IMR-90 (cell line): Measurements from ENCODE around the gene LRRC37A3. TPM values are rescaled to one million over a fixed set of nuclear protein-coding genes. Genes with fewer than 3 reads are reported as not detected.
"Not testable (repeated sequence)": the region's sequence is repeated elsewhere in the genome, so short reads cannot be mapped to it uniquely, and the experiment has no call there.

Experiments
- ATAC-seq: fragments of 200-7000 bp; cut with Tn5 transposase; 2 replicates; pipeline ENCODE4 v1.9.1; 2020; ENCODE audit warnings: low read depth, mild to moderate bottlenecking, moderate library complexity
- BruUV-seq: library from RNA; stranded (reverse); fragments of 400-500 nt; replicated peaks from 2 replicates; lab custom pipeline; 2021; lab: Mats Ljungman, UMichigan
- CTCF ChIA-PET: fragments of 300-600 bp; formaldehyde crosslinking; extraction: SDS; loops from one replicate; lab custom pipeline; 2021; ENCODE audit warnings: antibody characterized with exemption; lab: Yijun Ruan, JAX
- POLR2A ChIA-PET: fragments of 300-600 bp; sonication (Branson Sonifier 250); formaldehyde crosslinking; loops from one replicate; lab custom pipeline; 2022; ENCODE audit warnings: antibody characterized with exemption; ENCODE audit not compliant: unreplicated experiment; lab: Charles Lee
- DNase-seq: peaks from one replicate; pipeline ENCODE4 v3.0.0; 2013
- H2AFZ ChIP-seq: replicated peaks from 2 replicates; pipeline ENCODE3; 2013; ENCODE audit warnings: low read length, mild to moderate bottlenecking; ENCODE audit not compliant: poor library complexity
- H2AK5ac ChIP-seq: 2 replicates; pipeline ENCODE4 v1.6.1; 2013; ENCODE audit warnings: low read depth, low read length, inconsistent platforms
- H2AK9ac ChIP-seq: replicated peaks from 2 replicates; pipeline ENCODE3; 2013; ENCODE audit warnings: mild to moderate bottlenecking, low read depth, low read length, moderate library complexity; ENCODE audit not compliant: poor library complexity
- H2BK120ac ChIP-seq: 2 replicates; pipeline ENCODE4 v1.6.1; 2013; ENCODE audit warnings: low read depth, low read length, inconsistent platforms
- H2BK15ac ChIP-seq: 3 replicates; pipeline ENCODE4 v1.6.1; 2013; ENCODE audit warnings: low read depth, low read length, inconsistent platforms
- H2BK20ac ChIP-seq: 2 replicates; pipeline ENCODE4 v1.6.1; 2013; ENCODE audit warnings: low read depth, mild to moderate bottlenecking, inconsistent platforms, low read length, moderate library complexity
- H2BK5ac ChIP-seq: 2 replicates; pipeline ENCODE4 v1.6.1; 2013; ENCODE audit warnings: mild to moderate bottlenecking, low read depth, low read length, inconsistent platforms; ENCODE audit not compliant: poor library complexity, severe bottlenecking
- H3K14ac ChIP-seq: replicated peaks from 2 replicates; pipeline ENCODE4 v1.6.1; 2013; ENCODE audit warnings: low read depth, low read length, inconsistent platforms
- H3K18ac ChIP-seq: 2 replicates; pipeline ENCODE4 v1.6.1; 2013; ENCODE audit warnings: low read depth, low read length, control low read depth
- H3K23ac ChIP-seq: 2 replicates; pipeline ENCODE4 v1.6.1; 2013; ENCODE audit warnings: low read depth, low read length, inconsistent platforms
- H3K27ac ChIP-seq: 2 replicates; pipeline ENCODE4 v1.5.1; 2013; ENCODE audit warnings: mild to moderate bottlenecking, control low read depth, low read length; ENCODE audit not compliant: insufficient read depth
- H3K27me3 ChIP-seq: 2 replicates; pipeline ENCODE4 v1.6.1; 2013; ENCODE audit warnings: low read length; ENCODE audit not compliant: control insufficient read depth, insufficient read depth
- H3K36me3 ChIP-seq: 2 replicates; pipeline ENCODE4 v1.6.1; 2013; ENCODE audit warnings: low read length, mixed read lengths; ENCODE audit not compliant: control insufficient read depth, insufficient read depth
- H3K4ac ChIP-seq: 2 replicates; pipeline ENCODE4 v1.6.1; 2013; ENCODE audit warnings: low read depth, low read length, inconsistent platforms
- H3K4me1 ChIP-seq: 2 replicates; pipeline ENCODE4 v1.6.1; 2013; ENCODE audit warnings: low read length, mixed read lengths; ENCODE audit not compliant: control insufficient read depth, insufficient read depth
- H3K4me2 ChIP-seq: 2 replicates; pipeline ENCODE4 v1.6.1; 2013; ENCODE audit warnings: low read depth, mild to moderate bottlenecking, control low read depth, low read length, moderate library complexity
- H3K4me3 ChIP-seq: 2 replicates; pipeline ENCODE4 v1.5.1; 2013; ENCODE audit warnings: low read depth, mild to moderate bottlenecking, control low read depth, low read length, moderate library complexity; ENCODE audit not compliant: insufficient read depth
- H3K56ac ChIP-seq: 2 replicates; pipeline ENCODE4 v1.6.1; 2013; ENCODE audit warnings: low read length, inconsistent platforms; ENCODE audit not compliant: insufficient read depth; ENCODE audit errors: extremely low read depth
- H3K79me1 ChIP-seq, 2 experiments: 2 replicates each; pipeline ENCODE4 v1.6.1; 2013; ENCODE audit warnings: low read length in 2 of 2, inconsistent platforms in 1 of 2, low read depth in 1 of 2
- H3K9ac ChIP-seq: 2 replicates; pipeline ENCODE4 v1.6.1; 2013; ENCODE audit warnings: low read depth, low read length, control low read depth
- H3K9me1 ChIP-seq: 2 replicates; pipeline ENCODE4 v1.6.1; 2013; ENCODE audit warnings: low read length, inconsistent platforms; ENCODE audit not compliant: insufficient read depth
- H3K9me3 ChIP-seq: 2 replicates; pipeline ENCODE4 v1.6.1; 2013; ENCODE audit warnings: low read length; ENCODE audit not compliant: control insufficient read depth, insufficient read depth
- H4K20me1 ChIP-seq: 2 replicates; pipeline ENCODE4 v1.6.1; 2013; ENCODE audit warnings: low read length, inconsistent platforms; ENCODE audit not compliant: insufficient read depth
- H4K5ac ChIP-seq: 2 replicates; pipeline ENCODE4 v1.6.1; 2013; ENCODE audit warnings: mild to moderate bottlenecking, low read depth, low read length, control low read depth
- H4K8ac ChIP-seq, 2 experiments: 2 replicates each; pipeline ENCODE4 v1.6.1; 2013; ENCODE audit warnings: low read depth in 2 of 2, low read length in 2 of 2, control low read depth in 1 of 2, inconsistent platforms in 1 of 2
- H4K91ac ChIP-seq: 2 replicates; pipeline ENCODE4 v1.6.1; 2013; ENCODE audit warnings: low read depth, low read length, inconsistent platforms; ENCODE audit not compliant: insufficient read depth
- WGBS, 2 experiments: methylation state at CpG; one replicate each; pipeline versions ENCODE4 v1.1.5 to v1.1.7; 2013; ENCODE audit warnings: missing lambda C conversion rate in 2 of 2; ENCODE audit not compliant: insufficient read length in 1 of 2; ENCODE audit errors: extremely low coverage in 2 of 2; 5-methylcytosine and 5-hydroxymethylcytosine counted together
- dilution Hi-C: fragments of 300-500 bp; cut with HindIII; formaldehyde crosslinking; loops from one replicate; pipeline ENCODE4 v1.14.3; 2018; ENCODE audit warnings: low sequenced_read_pairs; ENCODE audit not compliant: unreplicated experiment
- in situ Hi-C: fragments of 300-500 bp; cut with MboI; formaldehyde crosslinking; loops from 3 replicates; pipeline ENCODE4 v1.14.3; 2019; ENCODE audit warnings: low sequenced_read_pairs, inconsistent platforms, mixed read lengths
- intact Hi-C: fragments of 100-400 bp; cut with micrococcal nuclease; formaldehyde crosslinking; loops from 2 replicates; pipeline ENCODE4 v1.10.0; 2022
- polyA plus RNA-seq, 3 experiments: library from polyadenylated mRNA; depleted of rRNA; stranded (reverse); fragments of >200 nt; gene quantifications; 2 replicates each; pipeline ENCODE4 v1.2.3, GENCODE V29; 2012; ENCODE audit warnings: low replicate concordance in 1 of 3
- total RNA-seq: library from RNA; depleted of rRNA; stranded (reverse); fragments of >200 nt; gene quantifications from 2 replicates; pipeline ENCODE4 v1.2.3, GENCODE V29; 2012

Gene LRRC37A3
- total and polyA plus RNA-seq, 2 of the 4 experiments (the other 2 are of a cell fraction) = 3.1 to 4.5 TPM

DNA sequence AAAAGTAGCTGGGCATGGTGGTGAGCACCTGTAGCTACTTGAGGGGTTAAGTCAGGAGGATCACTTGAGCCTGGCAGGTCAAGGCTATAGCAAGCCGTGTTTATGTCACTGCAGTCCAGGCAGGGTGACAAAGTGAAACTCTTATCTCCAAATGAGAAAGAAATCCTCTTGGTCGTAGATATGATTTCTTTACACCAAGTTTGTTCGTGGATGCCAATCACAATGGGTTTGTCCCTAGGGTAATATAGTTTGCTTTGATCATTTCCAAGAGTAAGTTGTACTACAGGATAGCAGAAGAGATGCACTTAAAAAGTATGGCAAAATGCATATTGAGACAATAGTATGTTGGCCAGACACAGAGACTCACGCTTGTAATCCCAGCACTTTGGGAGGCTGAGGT is 6.0 kb upstream of the LRRC37A3 start:
- H4K91ac ChIP-seq, DNase-seq, H2AFZ ChIP-seq, ATAC-seq, POLR2A ChIA-PET, dilution Hi-C loops, intact Hi-C loops, H3K4me1 ChIP-seq, H3K27ac ChIP-seq, H2BK20ac ChIP-seq, H4K20me1 ChIP-seq, H3K18ac ChIP-seq, H3K36me3 ChIP-seq, in situ Hi-C loops, H3K23ac ChIP-seq, H3K14ac ChIP-seq, H3K4ac ChIP-seq, H2AK5ac ChIP-seq, BruUV-seq, H2BK5ac ChIP-seq, H3K4me3 ChIP-seq, H3K56ac ChIP-seq, H3K27me3 ChIP-seq, CTCF ChIA-PET, H2BK120ac ChIP-seq, H3K9me3 ChIP-seq, H2BK15ac ChIP-seq, H2AK9ac ChIP-seq, H3K9me1 ChIP-seq, H4K8ac ChIP-seq, H3K9ac ChIP-seq, H3K4me2 ChIP-seq, H4K5ac ChIP-seq, H3K79me1 ChIP-seq: not testable (repeated sequence)
- WGBS, 2 experiments = 86% methylated on average over 1 of the region's 4 CpGs; no CpG with 5 or more reads in 1 of the 2 experiments

GRCh38 chr17:64923051-64923568 is 3.8 kb upstream of the LRRC37A3 start:
- H3K4me2 ChIP-seq, POLR2A ChIA-PET, H2BK5ac ChIP-seq, DNase-seq, H3K79me1 ChIP-seq, H3K9ac ChIP-seq, H3K27me3 ChIP-seq, H2AK5ac ChIP-seq, intact Hi-C loops, H2BK20ac ChIP-seq, H3K4me1 ChIP-seq, dilution Hi-C loops, H3K27ac ChIP-seq, H4K20me1 ChIP-seq, H2AK9ac ChIP-seq, H3K56ac ChIP-seq, in situ Hi-C loops, H3K36me3 ChIP-seq, H4K5ac ChIP-seq, H2AFZ ChIP-seq, H3K9me1 ChIP-seq, H3K4me3 ChIP-seq, BruUV-seq, H3K23ac ChIP-seq, CTCF ChIA-PET, H3K9me3 ChIP-seq, H2BK120ac ChIP-seq, H3K4ac ChIP-seq, H4K8ac ChIP-seq, ATAC-seq, H4K91ac ChIP-seq, H3K14ac ChIP-seq, H2BK15ac ChIP-seq, H3K18ac ChIP-seq: not testable (repeated sequence)
- WGBS, 2 experiments = no CpG with 5 or more reads among the region's 6 CpGs
